ENCODE data around the gene KRT86.
"Not testable (repeated sequence)": the region's sequence is repeated elsewhere in the genome, so short reads cannot be mapped to it uniquely, and the experiment has no call there.

The KRT86 gene

DNA sequence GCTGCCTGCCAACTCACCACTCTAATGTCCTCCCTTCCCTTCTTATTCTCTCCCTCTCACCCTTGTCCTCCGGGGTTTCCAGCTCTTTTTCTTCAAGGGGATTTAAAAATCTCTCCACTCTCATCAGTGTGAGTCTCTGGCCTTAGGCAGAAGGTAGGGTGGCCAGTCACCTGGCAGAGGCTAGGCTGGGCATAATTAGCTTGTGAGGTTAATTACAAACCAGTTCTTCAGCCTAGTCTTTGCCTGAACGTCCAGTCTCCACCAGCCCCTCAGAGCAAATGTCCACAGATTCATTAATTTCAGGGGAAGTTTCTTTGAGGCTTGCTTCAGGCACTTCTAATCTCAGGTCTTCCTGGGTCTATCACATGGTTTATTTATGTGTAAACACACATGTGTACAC lies 34.7 kb upstream of the KRT86 start:
- DNase-seq, result no peak

DNA sequence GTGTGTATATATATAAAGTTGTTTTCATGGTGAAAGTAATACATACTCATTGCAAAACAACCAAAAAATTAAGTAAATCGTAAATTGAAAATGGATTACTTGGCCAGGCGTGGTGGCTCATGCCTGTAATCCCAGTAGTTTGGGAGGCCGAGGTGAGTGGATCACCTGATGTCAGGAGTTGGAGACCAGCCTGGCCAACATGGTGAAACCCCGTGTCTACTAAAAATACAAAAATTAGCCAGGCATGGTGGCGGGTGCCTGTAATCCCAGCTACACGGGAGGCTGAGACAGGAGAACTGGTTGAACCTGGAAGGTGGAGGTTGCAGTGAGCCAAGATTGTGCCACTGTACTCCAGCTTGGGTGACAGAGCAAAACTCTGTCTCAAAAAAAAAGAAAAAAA lies 34.2 kb upstream of the KRT86 start:
- DNase-seq, result not testable (repeated sequence)

DNA sequence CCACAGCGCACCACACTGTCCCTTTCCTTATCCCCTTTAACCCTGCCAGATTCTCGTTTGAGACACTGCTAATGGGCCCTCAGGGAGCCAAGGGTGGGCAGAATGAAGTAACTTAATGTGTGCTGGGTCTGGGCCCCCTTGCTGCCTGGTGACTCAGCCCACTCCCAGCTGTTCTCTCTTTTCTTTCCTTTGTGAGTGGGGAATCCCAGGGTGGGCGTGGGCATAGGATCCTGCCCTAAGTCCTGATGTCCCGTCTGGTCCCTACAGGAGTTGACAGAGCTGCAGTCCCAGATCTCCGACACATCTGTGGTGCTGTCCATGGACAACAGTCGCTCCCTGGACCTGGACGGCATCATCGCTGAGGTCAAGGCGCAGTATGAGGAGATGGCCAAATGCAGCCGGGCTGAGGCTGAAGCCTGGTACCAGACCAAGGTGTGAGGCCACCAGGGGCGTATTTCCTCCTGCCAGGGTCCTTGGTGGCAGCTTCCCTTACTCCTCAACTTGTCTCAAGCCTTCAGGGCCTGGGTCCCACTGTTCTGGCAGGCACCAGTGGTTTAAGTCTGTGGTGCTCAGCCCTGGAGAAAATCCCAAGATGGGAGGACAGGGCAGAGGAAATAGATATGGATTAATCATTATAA lies 33.1 kb upstream of the KRT86 start:
- DNase-seq, result no peak

DNA sequence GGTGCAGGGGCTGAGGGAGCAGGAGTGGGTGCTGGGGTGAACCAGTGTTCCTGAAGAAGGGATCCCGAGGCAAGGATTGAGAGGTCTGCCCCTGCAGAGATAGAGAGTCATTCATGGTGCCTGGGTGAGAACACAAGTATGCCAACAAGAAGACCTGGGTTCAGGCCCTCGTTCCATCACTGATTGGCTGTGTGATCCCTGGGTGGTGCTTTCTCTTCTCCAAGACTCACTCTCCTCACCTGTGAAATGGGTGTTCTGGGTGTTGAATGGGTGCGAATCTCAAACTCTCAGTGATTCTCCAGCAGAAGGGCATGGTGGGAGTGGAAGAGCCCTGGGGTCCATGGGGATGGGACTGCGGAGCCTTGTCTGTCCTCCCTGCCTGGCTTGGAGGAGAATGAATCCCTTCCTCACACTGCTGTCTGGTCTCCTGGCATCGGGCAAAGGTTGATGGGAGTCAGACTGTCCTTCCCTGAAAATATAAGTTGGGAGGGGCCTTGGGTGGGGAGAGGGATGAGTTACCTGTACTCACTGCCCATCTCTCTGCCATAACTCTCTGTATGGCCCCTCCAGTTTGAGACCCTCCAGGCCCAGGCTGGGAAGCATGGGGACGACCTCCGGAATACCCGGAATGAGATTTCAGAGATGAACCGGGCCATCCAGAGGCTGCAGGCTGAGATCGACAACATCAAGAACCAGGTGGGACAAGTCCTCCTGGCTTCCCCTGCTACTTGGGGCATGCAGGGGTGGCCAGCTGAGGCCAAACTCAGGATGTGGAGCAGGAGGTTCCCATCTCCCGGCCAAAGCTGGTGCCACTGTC lies 31.8 kb upstream of the KRT86 start:
- DNase-seq, result no peak

DNA sequence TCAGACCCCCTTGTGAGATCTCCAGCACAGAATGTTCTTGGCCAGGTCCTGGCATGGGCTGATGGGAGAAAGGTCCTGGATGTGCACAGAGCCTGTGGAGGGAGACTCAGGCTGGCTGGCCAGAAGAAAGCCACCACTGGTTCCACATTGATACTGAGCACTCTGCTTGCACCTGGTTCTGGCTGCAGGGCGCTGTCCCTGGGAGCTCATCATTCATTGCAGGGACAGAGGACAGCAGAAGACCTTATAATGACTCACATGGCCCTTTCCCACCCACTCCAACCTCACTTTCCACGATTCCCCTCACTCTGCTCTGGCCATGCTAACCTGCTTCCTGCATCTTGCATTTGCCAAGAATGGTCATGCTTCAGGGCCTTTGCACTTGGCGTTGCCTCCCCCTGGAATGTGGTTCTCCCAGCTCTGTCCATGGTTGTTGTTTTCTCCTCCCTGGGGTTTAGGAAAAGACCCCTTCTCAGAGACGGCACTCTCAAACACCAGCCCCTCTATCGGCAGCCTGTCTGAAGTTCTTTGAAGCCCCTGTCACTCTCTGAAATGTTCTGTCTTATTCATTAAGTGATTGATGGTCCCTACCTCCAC lies 31.1 kb upstream of the KRT86 start:
- DNase-seq, result no peak

DNA sequence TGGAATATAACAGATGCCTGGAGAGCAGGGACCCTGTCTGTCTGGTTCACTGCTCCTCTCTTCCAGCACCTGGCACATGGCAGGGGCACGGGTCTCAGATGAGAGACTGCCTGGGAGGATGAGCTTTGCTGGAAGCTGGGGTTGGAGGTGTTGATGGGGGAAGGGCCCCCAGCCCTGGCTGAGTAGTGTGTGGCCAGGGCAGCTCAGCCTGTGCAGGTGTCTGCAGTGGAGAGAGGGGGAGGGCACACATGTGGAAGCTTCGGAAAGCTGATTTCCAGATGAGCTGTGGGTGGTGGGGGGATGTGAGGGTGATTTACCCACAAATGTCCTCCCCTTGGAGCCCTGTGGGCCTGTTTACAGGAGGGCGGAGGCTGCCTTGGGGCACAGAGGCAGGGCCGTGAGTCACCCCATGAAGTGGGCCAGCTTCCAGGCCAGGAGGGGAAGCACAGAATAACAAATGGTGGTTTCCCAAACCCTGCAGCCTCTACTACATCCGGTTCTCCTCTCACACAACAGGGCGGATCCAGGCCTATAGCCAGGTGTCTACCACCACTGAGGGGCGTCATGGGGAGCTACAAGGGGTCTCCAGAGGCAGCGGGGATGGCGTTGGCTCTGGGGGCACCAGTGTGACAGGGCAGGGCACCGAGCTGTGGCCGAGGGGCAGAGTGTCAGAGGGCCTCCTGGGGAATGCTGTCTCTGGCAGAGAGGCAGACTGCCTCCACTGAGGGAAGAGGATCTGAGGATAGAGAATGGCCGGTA lies 30.4 kb upstream of the KRT86 start:
- peak; percentile 60 for DNase-seq

DNA sequence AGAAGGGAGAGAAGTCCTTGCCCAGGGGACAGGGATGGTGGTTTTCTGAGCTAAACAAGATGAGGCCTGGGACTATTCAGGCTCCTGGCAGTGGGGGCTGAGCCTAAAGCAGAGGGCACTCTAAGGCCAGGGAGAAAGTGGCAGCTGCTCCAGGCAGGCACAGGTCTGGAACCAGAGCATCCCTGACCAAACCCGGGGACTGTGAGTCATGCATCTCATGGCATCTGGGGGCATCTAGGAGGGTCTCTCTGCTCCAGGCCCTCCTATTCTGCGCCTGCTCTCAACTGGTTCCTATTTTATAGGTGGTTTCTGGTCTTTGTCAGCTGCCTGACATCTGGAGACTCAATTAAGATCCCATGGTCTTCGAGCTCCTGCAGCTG lies 29.8 kb upstream of the KRT86 start:
- no peak for DNase-seq

DNA sequence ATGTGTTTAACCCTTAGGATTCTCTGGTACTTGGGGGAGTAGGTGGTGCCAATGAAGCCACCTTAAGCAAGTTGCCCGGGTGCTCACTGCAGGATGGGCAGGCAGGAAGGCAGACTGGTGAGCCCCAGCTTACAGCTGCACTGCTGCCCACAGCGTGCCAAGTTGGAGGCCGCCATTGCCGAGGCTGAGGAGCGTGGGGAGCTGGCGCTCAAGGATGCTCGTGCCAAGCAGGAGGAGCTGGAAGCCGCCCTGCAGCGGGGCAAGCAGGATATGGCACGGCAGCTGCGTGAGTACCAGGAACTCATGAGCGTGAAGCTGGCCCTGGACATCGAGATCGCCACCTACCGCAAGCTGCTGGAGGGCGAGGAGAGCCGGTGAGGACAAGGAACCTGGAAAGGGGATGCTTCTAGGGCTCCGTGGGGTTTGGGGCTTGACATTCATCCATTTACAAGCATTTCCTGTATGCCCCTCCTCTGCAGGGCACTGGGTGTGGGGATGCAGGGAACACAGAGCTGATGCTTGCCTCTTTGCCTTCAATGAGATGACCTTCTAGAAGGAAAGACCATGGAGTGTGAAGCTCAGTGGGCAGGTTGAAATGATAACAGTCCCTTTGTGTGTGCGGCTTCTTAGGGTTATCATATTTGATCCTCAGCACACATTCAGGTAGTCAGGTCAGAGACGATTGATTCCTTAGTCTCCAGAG lies 29.0 kb upstream of the KRT86 start:
- DNase-seq, result no peak

DNA sequence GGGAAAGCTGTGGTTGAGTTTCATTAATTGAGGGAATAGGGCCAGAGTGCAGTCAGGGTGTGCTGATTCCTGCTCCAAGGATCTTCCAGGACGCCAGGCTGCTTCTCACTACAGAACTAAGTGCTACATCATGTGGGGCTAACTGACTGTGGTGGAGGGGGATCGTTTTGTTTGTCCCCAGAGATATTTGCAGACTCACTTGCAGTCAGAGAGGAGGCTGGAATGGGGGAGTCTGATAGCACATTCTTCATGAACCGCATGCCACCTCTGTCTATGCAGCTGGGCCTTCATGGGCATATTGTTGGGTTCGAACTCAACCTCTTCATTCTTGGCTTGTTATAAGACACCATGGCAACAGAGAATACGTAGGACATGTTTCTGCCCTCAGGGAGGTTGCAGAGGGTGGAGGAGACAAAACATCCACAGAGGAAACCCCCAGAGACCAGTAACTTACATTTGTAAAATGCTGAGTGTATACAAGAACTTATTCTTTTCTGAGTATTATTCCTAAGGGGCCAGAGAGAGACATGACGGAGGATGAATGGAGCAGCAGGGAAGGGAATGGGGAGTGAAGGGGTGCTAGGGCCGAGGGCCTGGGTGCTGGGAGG lies 28.4 kb upstream of the KRT86 start:
- no peak for DNase-seq

DNA sequence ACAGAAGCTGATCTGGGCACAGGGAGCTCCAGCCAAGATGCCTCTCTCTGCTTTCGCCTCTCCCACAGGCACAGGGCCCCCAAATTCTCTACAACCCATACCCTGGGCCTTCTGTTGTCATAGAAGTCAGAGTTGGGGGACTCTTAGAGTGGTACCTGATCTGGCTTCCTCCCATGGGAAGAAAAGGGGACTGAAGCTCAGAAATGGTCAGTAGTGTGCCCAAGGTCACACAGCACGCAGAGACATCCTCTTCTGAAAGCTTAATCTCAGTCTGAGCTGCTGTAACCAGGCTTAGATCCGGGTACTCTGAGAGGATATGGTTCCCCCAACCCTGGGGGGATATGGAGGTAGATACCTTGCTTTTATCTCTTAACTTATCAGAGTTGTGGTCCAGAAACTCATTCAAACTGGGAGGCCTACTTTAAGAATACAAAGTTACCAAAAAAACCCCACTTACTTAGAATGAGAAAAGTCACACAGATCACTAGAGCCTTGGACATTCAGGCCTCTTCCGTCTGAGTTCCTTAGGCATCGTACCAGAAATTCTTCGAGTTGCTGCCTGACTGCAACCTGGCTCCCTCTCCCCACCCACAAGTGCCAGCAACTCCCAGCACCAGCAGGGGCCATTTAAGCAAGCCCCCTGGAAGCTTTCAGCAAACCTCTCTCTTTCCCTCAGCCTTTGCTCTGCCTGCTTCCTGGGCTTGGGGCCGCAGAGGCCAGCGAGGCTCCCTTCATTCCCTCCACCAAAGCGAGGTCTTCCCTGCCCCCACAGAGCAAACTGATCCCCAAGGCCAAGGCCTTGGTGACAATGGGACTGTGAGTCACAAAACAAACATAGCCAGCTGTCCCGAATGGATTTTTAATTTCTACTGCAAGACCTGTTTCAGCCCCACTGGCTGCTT lies 27.5 kb upstream of the KRT86 start:
- peak; percentile 22 for DNase-seq

DNA sequence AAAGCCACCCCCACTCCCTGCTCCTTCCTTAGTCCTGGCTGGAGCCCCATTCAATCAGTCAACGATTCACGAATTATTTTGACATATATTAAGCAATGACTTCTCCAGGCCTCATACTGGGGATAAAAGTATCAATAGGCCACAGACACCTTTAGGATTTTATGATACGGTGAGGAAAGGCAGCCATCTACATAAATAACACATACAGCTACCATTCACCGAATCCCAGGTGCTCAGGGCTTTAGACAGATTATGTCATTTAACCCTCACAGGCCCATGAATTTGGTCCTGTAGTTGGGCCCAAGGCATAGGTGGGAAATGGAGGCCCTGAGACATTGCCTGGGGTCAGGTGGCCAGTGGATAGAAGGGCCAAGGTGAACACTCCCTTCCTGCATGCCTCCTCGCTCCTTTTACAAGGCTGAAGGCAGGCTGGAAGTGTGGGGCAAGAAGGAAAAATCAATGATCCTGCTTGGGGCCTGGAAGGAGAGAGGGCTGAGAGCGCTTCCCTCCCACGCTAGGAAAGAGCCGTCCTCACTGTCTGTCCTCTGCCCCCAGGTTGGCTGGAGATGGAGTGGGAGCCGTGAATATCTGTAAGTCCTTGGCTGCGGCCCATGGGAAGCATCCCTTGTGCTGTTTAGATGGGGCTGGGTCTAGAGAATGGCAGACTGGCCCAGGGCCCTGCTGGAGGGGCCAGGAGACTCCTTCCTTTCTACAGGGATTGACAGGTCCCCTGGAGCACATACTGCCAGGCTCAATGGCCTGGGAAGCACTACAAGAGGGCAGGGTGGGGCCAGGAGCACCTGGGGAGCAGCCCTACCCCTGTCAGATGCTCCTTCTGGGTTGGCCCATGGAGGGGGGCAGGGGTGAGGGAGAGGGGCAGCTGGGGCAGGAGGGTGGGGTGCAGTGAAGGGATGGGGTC lies 26.6 kb upstream of the KRT86 start:
- no peak for DNase-seq

DNA sequence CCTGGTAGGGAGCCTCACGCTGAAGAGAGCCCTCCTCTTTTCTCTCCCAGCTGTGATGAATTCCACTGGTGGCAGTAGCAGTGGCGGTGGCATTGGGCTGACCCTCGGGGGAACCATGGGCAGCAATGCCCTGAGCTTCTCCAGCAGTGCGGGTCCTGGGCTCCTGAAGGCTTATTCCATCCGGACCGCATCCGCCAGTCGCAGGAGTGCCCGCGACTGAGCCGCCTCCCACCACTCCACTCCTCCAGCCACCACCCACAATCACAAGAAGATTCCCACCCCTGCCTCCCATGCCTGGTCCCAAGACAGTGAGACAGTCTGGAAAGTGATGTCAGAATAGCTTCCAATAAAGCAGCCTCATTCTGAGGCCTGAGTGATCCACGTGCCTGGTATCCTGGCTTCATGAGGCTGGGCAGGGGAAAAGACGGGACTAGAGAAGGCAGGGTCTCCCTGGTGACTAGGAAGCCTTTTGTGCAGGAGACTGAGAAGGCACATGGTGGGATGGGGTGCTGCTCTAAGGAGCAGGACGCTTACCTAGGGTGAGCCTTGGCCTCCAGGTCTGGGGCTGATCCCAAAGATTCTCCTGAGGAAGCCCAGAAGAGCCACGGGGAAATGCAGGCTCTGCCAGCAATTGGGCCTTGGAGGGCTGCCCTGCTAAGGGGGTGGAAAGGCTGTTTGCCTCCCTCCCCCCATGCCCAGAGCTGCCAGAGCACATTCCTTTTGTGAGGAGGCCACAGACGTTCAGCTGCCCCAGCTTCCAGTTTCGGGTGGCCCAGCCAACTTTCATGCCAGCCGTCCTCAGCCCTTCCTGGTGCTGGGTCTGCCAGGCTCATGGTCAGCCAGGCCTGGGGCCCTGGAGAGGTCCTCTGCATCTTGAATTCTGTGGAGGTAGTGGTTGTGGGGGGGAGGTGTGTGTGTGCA lies 25.6 kb upstream of the KRT86 start:
- DNase-seq, result no peak

DNA sequence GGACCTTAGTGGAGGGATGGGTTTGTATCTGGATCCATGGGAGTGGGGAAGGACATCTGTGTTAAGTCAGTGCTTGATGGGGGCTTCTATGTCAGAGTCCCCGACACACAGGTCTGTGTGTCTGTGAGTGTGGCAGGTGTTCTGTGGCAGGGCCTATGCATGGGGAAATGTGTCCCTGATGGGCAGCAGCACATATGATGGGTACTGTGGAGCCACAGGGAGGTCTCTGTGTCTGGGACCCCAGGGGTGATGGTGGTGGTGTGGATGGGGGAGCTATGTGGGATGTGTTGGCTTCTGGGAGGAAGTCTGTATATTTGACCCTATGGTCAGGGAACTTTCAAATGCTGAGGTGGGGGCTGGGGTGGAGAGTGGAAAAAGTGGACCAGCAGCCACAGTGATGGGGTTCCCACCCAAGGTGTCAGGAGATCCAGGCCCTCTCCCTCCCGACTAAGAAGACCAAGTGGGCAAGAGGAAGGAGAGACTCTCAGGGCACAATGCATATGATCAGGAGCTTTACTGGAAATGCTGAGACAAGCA lies 24.9 kb upstream of the KRT86 start:
- DNase-seq, result no peak

DNA sequence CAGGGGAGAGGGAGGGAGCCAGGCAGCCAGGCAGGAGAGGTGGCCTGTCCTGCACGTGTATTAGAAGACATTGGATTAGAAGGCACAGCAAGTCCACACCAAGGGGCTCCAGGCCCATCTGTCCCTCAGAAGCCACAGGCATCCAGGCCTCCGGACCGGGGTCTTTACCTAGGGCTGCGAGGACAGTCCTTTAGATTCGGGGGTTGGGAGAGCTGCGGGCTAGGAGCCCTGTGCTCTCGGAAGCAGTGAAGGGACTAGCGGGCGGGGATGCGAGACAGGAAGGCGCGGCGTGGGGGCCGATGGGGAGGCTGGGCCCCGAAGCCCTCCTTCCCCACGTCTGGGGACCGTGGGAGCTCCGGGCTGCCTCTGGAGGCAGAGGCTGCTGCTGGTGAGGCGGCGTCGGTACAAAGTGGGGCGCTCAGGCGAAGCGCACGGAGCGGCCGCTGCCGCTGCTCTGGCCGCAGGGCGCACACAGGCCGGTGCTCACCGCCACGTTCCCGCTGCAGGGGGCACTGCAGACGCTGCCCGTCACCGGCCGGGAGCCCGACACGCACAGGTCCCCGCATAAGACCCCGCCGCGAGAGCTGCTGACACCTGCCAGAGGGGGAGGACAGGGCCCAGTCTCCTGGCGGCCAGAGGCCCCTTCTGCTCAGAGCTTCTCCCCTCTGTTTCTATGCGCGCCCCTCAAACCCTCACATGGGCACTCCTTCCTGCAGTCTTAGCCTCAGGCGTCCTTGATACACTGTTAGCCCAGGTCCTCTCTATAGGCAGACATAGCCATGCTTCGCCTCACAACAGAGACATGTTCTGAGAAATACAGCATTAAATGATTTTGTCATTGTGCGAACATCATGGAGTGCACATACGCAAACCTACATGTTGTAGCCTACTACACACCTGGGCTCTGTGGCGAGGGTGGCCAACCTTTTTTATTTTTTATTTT lies 24.1 kb upstream of the KRT86 start:
- no peak for DNase-seq

DNA sequence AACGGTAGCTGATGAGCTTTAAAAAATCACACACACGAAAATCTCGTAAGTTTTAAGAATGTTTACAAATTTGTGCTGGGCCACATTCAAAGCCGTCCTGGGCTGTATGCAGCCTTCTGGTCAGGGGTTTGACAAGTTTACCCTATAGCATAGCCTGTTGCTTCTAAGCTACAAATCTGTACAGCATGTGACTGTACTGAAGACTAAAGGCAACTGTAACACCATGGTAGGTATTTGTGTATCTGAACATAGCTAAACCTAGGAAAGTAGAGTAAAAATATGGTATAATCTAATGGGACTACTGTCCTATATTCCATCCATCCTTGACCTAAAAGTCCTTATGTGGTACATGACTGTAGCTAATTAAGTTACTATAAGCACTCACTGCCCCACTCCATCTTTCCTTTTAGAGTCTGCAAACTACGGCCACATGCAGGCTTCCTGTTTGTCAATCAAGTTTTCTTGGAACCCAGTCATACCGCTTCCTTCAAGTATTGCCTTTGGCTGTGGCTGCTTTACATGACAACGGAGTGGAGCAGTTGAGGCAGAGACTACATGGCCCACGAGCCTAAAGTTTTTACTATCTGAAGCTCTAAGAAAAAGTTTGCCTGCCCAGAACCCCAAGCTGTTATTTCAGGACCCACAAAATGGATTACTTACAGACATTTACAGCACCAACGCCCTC lies 22.9 kb upstream of the KRT86 start:
- no peak for DNase-seq

DNA sequence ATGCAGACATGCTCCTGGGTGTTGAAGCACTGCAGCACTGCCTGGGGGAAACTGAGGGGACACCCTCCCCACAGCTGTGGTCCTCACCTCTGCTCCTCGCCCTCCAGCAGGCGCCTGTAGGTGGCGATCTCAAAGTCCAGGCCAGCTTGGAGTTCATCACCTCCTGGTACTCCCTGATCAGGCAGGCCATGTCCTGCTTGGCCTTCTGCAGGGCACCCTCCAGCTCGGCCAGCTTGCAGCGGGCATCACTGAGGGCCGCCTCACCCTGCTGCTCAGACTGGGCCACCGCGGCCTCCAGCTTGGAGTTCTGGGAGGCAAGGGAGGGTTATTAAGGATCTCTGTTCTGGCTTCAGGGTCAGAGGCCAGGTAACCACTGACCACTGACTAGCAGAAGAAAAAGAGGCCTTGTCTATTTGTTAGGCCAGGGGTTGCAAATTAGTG lies 22.2 kb upstream of the KRT86 start:
- not testable (repeated sequence) for DNase-seq
